ENCODE results near the gene MYL6. TPM values are rescaled to one million over a fixed set of nuclear protein-coding genes. Genes with fewer than 3 reads are reported as not detected.

Gene MYL6
- total and polyA plus RNA-seq, 9 of the 15 experiments (the other 6 are each of a cell fraction or from before 2014, with no cell fraction given), result 557 to 1,664 (median 958) TPM

- TF ChIP-seq RERE (CRISPR knock-in tag; IDR thresholded peaks at IDR 0.05; ENCODE audit: borderline replicate concordance) (no peak), ZNF253 (CRISPR knock-in tag; conservative IDR thresholded peaks at IDR 0.05) (no peak), KAT2B (IDR thresholded peaks at IDR 0.05; ENCODE audit: low read depth, low read length) (no peak), MYC (IDR thresholded peaks at IDR 0.05; ENCODE audit: low read depth, low read length) (no peak), MYC (CRISPR knock-in tag; IDR thresholded peaks at IDR 0.05; ENCODE audit: borderline replicate concordance, low read depth) (peak; percentile 54; the same call in 1 of the 2 replicates), ZFP30 (CRISPR knock-in tag; IDR thresholded peaks at IDR 0.05; ENCODE audit: borderline replicate concordance) (no peak), NFIC (IDR thresholded peaks at IDR 0.05) (peak; percentile 73), NCOA1 (IDR thresholded peaks at IDR 0.05; ENCODE audit: low read depth) (no peak), POLR2H (tag; IDR thresholded peaks at IDR 0.05; ENCODE audit: low read depth) (peak; percentile 81), NFE2L1 (tag; IDR thresholded peaks at IDR 0.05; ENCODE audit: borderline replicate concordance, low read depth) (no peak), ZNF316 (IDR thresholded peaks at IDR 0.05) (peak; percentile 53; the same call in 1 of the 2 replicates), DACH1 (IDR thresholded peaks at IDR 0.05; ENCODE audit: partially characterized antibody) (no peak), C11orf30 (IDR thresholded peaks at IDR 0.05; ENCODE audit: low read depth) (peak; percentile 73; the same call in 1 of the 2 replicates), NFRKB (IDR thresholded peaks at IDR 0.05; ENCODE audit: low read depth) (no peak), RBBP5 (IDR thresholded peaks at IDR 0.05; ENCODE audit: borderline replicate concordance, insufficient read depth, low read length, poor library complexity, severe bottlenecking) (no peak), PML (IDR thresholded peaks at IDR 0.05; ENCODE audit: low read length) (0 out of 2 replicates have a peak, but pooled peaks have one; percentile 10), ZNF589 (CRISPR knock-in tag; IDR thresholded peaks at IDR 0.05; ENCODE audit: low read depth) (no peak), MAZ (CRISPR knock-in tag; conservative IDR thresholded peaks at IDR 0.05 in 1 of 2, IDR thresholded peaks at IDR 0.05 in 1 of 2) (no peak), MYNN (IDR thresholded peaks at IDR 0.05) (0 out of 2 replicates have a peak, but pooled peaks have one; percentile 11), MYNN (CRISPR knock-in tag; IDR thresholded peaks at IDR 0.05) (no peak)
- TF ChIP-seq, protein P1, sequence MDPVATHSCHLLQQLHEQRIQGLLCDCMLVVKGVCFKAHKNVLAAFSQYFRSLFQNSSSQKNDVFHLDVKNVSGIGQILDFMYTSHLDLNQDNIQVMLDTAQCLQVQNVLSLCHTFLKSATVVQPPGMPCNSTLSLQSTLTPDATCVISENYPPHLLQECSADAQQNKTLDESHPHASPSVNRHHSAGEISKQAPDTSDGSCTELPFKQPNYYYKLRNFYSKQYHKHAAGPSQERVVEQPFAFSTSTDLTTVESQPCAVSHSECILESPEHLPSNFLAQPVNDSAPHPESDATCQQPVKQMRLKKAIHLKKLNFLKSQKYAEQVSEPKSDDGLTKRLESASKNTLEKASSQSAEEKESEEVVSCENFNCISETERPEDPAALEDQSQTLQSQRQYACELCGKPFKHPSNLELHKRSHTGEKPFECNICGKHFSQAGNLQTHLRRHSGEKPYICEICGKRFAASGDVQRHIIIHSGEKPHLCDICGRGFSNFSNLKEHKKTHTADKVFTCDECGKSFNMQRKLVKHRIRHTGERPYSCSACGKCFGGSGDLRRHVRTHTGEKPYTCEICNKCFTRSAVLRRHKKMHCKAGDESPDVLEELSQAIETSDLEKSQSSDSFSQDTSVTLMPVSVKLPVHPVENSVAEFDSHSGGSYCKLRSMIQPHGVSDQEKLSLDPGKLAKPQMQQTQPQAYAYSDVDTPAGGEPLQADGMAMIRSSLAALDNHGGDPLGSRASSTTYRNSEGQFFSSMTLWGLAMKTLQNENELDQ (CRISPR knock-in tag; IDR thresholded peaks at IDR 0.05; ENCODE audit: borderline replicate concordance), result no peak
These were observed 11.4 kb upstream of the MYL6 start (continued) for GRCh38 chr12:56146492-56147460.

Measured in K562 (cell line).